GM18508 (cell line): ENCODE data around the gene EXOC4.

Experiments
- ATAC-seq: cut with Tn5 transposase; IDR thresholded peaks from one replicate; pipeline ENCODE4 v1.9.1; 2021; ENCODE audit warnings: moderate number of reproducible peaks; ENCODE audit not compliant: insufficient read depth, unreplicated experiment

The EXOC4 gene

DNA sequence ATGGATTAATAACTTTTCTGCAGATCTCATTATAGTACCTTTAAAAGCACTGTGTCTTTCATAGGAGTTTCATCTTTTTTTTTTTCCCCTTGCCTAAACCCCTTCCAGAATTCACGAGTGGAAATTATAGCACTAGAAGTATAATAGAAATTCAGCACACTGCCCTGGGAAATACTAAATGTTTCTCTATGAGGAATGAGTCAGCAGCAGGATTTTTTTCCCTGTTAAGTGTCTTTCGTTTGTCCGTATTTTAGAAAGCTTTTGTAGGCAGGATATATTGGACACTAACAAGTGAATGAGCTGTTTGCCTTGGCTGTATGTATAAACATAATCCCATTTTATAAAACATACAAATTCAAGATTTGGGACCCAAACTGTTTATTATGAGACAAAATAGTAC lies 105.8 kb downstream of the EXOC4 start:
- ATAC-seq = no peak

DNA sequence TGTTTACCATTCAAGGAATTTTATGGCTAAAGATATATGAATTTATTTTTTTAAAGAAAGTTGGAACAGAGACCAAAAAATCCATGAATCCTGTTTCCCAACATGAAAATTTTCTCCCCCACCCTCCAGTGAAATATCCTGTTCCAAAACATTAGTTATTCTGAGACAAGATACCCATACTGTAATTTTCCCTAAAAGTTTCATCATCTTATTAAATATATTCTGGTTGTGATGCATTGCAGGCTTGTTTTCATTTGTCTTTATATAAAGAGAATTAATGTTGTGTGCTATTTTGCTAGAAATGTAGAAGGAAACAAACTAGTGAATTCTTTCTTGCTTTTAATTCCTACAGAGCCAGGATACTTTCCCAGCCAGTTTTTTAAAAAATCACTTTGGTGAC lies 106.6 kb downstream of the EXOC4 start:
- ATAC-seq = no peak

- ATAC-seq = no peak
These were observed 107.3 kb downstream of the EXOC4 start for GRCh38 chr7:133360201-133360600.

DNA sequence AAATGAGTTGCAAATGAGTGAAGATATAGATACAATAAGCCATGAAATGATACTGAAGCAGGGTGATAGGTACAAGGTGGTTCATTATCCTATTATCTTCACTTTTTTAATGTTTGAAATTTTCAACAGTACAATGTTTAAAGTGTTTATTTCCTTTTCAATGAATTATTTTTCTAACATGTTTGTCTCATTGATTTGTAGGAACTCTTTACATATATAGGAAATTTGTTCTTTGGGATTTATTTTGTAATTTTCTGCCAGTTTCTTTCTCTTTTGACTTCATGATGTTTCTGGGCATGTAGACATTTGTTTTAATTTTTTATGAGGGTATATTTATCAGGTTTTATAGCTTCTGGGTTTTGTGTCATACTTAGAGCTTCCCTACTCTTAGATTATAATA lies 108.9 kb downstream of the EXOC4 start:
- no peak for ATAC-seq

DNA sequence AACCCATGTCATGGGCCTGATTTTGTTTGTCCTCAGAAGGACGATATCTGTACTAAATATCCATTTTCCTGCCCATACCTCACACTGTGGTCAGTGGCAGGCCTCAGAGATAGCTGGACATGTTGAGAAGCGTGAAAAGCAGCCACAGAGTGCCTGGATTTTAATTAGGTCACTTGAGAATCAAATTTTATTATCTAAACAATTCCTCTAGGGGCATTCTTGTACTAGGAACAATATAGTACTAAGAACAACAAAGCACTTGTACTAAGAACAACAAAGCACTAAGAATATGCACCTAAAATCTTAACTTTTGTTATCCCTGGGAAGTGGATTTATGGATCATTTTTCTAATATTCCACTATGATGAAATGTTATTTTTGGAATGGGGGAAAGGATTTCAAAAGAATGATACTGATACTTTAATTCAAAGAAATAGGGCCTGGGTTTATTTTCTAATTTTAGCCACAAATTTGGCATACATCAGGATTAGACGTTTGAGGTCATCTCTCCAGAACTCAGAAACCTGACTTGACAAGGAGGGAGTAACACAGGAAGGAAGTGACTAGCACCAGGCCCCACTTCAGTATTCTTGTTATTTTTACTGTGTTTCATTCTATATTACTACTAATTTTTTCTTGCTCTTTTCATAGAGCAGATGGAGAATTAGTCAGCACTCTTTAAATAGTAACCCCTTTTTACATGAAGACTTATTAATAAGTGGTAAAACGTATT lies 112.2 kb downstream of the EXOC4 start:
- ATAC-seq = no peak

DNA sequence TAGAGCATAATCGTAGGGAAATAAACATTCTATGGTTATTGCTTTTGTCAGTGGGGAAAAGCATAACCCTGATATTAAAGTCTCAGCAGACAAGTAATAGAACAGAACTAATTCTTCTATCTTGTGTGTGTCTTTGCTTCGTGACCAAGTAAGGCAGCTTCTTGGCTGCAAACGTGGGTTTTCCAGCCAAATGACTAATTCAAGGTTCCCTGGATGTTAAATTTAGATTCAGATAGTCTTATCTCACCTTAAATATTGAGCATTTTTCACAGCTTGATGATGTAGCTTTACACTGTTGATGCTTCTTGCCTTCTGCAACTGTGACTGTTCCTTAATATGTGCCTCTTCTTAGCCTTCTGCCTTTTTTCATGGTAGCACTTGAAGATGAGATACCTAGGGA lies 113.0 kb downstream of the EXOC4 start:
- no peak for ATAC-seq

DNA sequence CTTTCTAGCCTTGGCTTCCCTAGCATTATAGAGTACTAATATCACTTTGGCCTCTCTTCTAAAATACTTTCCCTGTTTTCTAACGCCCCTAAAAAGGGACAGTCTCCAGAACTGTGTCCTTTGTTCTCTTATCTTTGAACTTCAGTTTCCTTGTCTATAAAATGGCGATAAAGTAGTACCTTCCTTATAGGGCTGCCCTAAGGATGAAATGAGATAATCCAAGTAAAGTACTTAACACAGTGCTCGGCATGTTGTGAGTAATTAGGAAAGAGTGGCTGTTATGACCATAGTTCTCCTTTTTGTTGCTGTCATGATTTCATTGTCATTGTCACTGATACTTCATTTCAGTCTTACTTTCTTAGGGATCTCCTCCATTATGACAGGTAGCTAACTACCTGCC lies 114.7 kb downstream of the EXOC4 start:
- no peak for ATAC-seq

DNA sequence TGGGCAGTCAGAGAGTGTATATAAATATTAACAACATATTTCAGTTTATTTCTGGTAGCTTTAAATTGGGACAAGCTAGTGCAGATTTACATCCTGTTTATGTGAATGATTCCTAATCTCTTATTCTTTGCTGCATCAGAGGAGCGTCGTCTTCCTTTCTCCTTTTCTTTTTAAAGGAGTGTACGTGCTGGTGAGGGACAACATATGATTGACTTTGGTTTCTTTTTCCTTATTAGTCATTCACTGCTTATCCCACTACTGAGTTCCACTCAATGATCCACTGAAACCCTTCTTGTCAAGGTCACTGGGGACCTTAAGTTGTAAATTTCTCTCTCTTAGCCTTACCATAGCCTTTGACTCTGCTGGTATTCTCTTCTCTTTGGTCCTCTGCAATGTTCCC lies 116.3 kb downstream of the EXOC4 start:
- no peak for ATAC-seq

- ATAC-seq = no peak
These were observed 118.7 kb downstream of the EXOC4 start for GRCh38 chr7:133371616-133372015.

GRCh38 chr7:133372337-133372736 lies 119.5 kb downstream of the EXOC4 start:
- ATAC-seq = no peak

DNA sequence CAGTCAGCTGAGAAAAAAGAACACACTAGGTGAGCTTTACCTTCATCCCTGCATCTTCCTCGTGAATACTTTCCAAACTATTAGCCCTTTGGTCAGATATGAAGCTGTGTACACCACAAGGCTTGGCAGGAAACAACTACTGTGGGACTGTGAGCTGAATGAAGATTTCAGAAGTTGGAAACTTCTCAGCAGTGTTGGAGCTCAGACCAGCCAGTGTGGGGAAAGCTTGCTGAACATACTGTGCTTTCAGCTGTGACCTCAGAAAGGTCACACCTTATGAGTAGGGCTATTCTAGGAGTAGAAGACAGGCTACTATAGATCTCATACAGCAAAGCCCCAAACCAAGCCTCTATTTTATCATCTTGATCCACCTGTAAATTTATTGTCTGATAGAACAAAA lies 123.6 kb downstream of the EXOC4 start:
- no peak for ATAC-seq

DNA sequence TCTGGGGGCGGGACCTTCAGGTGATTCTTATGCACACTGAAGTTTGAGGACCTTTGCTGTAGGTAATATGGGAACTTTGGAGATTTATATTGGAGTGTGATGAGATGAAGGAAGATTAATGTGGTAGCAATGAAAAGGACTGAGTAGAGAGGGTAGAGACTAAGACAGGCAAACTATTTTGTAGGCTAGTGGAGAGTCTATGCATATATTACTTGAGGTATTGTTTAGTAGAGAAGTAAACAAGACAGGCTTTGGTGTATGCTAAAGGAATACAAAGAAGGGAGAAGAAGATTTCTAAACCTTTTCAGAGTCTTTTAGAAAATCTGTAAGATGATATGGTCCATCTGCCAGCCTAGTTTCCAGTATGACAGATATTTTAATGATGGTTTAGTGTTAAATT lies 129.1 kb downstream of the EXOC4 start:
- ATAC-seq = no peak

- no peak for ATAC-seq
These were observed 130.1 kb downstream of the EXOC4 start for GRCh38 chr7:133382775-133383559.

- no peak for ATAC-seq
These were observed 133.3 kb downstream of the EXOC4 start for GRCh38 chr7:133386205-133386604.

DNA sequence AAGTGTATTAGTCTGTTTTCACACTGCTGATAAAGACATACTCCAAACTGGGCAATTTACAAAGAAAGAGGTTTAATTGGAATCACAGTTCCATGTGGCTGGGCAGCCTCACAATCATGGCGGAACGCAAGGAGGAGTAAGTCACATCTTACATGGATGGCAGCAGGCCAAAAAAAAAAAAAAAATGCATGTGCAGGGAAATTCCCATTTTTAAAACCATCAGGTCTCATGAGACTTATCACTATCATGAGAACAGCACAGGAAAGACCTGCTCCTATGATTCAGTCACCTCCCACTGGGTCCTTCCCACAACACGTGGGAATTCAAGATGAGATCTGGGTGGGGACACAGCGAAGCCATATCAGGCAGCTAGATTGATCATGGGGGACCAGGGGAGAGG lies 136.8 kb downstream of the EXOC4 start:
- ATAC-seq = no peak

DNA sequence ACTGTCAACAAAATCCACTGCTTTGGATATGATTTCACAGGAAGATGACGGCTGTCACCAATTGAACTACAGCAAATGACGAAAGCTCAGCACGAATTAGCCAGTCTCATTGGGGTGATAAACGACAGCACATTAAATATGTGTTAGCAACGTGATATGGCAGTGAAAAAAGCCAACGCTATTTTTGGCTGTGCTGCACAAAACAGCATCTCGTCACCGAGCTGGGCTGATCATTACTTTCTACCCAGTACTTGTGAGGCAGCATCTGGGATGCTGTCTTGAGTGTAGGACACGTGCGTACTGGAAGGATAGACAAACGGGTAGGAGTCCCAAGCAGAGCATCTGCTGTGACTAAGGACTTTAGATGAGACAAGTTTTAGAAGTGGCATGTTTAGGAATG lies 138.3 kb downstream of the EXOC4 start:
- no peak for ATAC-seq

DNA sequence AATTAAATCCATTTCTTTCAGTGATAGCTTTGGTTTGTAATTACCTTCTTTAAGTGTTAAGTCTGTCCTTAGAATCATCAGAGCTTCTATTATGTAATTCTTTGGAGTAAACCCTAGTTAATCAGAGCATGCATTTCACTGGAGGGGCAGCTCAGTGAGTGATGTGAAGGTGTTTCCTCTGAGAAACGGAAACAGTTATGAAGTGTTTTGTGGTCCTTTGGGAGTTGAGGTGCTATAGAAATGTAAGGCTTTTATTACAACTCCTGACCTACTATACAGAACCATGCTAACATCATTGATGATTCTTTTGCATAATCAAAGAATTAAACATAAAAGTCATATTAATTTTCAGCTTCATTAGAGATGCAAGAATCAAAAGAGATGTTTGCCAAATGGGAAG lies 141.5 kb downstream of the EXOC4 start:
- no peak for ATAC-seq

DNA sequence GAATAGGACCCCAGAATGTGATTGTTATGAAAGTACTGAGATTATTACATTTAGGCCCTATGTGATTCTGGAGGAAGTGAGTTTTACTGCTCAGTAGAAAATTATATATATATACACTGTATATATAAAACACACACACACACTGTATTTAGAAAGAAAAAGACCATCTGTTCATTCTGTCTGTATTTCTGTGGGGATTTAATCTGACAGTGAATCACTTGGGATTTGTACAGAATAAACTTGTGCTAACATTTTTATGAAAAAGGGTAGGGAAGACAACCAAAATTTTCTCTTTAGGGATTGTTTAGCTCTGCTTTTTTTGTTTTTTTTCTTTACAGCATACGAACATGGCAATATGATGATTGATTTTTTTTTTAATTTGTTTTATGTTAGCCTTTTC lies 142.7 kb downstream of the EXOC4 start:
- no peak for ATAC-seq

- ATAC-seq = no peak
These were observed 145.6 kb downstream of the EXOC4 start for GRCh38 chr7:133398506-133398905.

GRCh38 chr7:133401225-133401624 lies 148.3 kb downstream of the EXOC4 start:
- no peak for ATAC-seq

GRCh38 chr7:133408212-133408611 lies 155.3 kb downstream of the EXOC4 start:
- no peak for ATAC-seq

DNA sequence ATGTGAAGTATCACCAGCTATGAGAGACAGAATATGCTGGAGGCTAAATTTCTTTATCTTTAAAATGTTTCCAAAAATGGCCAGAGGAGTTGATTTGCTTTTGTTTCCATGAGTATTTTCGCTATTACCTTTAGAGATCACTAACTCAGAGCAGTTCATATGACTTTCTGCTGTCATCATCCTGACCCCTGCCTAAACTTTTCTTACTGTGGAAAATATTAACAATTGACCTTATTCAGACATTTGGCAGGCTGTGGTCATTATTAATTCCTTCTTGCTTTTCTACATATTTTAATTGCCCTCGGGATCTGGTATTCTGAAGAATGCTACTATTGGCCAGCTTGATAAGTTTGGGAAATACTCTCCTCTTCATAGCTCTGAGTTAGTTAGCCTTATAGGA lies 156.5 kb downstream of the EXOC4 start:
- no peak for ATAC-seq
